Activated CD4-positive, alpha-beta T cell treated with anti-CD3 and anti-CD28 coated beads, Interleukin-2, amount 10 ng/mL, durations not matched to agents 24 days and 14 days (primary cell): Measurements from ENCODE around the gene WNT3A. TPM values are rescaled to one million over a fixed set of nuclear protein-coding genes. Genes with fewer than 3 reads are reported as not detected.
"Not testable (repeated sequence)": the region's sequence is repeated elsewhere in the genome, so short reads cannot be mapped to it uniquely, and the experiment has no call there.

Experiments used
- DNase-seq: peaks from one replicate; pipeline ENCODE4 v3.0.0; 2022
- H3K27ac Mint-ChIP-seq: one replicate; pipeline ENCODE4 v1.8.0; 2022; ENCODE audit warnings: mild to moderate bottlenecking, mixed read lengths
- H3K27me3 Mint-ChIP-seq: one replicate; pipeline ENCODE4 v1.8.0; 2022; ENCODE audit warnings: mixed read lengths
- H3K36me3 Mint-ChIP-seq: one replicate; pipeline ENCODE4 v1.8.0; 2022; ENCODE audit warnings: low read depth, mild to moderate bottlenecking, mixed read lengths
- H3K4me1 Mint-ChIP-seq: one replicate; pipeline ENCODE4 v1.8.0; 2021; ENCODE audit warnings: mixed read lengths
- H3K4me3 Mint-ChIP-seq: one replicate; pipeline ENCODE4 v1.8.0; 2022; ENCODE audit warnings: mild to moderate bottlenecking, moderate library complexity, mixed read lengths
- H3K9me3 Mint-ChIP-seq: one replicate; pipeline ENCODE4 v1.8.0; 2021; ENCODE audit warnings: mixed read lengths
- intact Hi-C: fragments of 100-400 bp; cut with micrococcal nuclease; formaldehyde crosslinking; loops from one replicate; pipeline ENCODE4 v1.15.1; 2023
- total RNA-seq: library from RNA; stranded (reverse); gene quantifications from 2 replicates; pipeline ENCODE4 v1.2.3, GENCODE V29; 2022

Gene WNT3A, protein sequence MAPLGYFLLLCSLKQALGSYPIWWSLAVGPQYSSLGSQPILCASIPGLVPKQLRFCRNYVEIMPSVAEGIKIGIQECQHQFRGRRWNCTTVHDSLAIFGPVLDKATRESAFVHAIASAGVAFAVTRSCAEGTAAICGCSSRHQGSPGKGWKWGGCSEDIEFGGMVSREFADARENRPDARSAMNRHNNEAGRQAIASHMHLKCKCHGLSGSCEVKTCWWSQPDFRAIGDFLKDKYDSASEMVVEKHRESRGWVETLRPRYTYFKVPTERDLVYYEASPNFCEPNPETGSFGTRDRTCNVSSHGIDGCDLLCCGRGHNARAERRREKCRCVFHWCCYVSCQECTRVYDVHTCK
- not detected in 2 replicates for total RNA-seq

DNA sequence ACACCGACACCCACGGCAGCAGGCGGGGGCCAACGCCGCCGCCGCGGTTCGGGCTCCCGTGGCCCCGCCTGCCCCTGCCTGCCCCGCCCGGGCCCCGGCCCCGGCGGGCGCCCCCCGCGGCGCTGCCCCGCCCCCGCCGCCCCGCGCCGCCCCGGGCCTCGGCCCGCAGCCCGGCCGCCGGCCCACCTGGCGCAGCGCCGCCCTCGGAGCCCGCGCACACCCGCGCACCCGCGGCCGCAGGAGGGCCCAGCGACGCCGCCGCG is at the start of gene WNT3A:
WNT3A (plus strand) TSS at position 213 of the 263 bp plus-strand sequence. CDS start 131 bp downstream, outside the sequence.
- Mint-ChIP-seq H3K27me3 (peaks cover 58% of the 10 kb centered on the region), H3K27ac (no peak within 1 kb of the TSS), H3K9me3 (no peaks in the 10 kb centered on the region), H3K4me3 (no peak within 1 kb of the TSS), H3K4me1 (peaks cover 8% of the 10 kb centered on the region), H3K36me3 (no peaks in the 10 kb centered on the region)
- DNase-seq = no peak
- intact Hi-C loops = loop anchor here (5.0 kb wide), 1 partner anchor 1426 kb away; the partner anchor contains the start of gene ACTA1

DNA sequence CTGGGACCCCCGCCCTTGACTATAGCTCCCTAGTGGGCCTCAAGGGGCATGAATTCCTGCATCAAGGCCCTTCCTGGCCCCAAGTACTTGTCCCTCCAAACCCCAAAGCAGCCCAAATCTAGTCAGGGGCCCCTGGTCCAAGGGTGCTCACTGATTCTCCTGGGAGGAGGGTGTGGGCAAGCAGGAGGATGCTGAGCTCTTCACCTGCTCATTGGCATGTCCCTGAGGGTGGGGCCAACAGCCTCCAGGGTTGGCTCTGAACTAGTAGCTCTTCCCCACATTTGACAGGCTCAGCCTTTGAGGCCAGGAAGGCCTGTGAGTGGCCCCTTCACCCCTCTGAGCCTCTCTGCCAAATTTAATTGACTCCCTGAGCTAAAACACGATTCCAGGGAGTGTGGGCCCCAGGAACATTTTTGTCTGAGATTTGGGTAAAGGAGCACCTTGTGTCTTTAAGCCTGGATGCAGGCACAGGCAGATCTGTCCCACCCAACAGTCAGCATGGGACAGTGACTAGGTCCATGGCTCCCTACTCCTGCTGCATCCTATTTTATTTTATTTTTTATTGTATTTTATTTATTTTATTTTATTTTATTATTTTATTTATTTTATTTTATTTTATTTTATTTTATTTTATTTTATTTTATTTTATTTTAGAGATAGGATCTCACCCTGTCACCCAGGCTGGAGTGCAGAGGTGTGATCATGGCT is 48.0 kb upstream of the WNT3A start:
- no peak overlapping the region for H3K4me3 Mint-ChIP-seq
- no peaks in the 10 kb centered on the region for H3K9me3 Mint-ChIP-seq
- no peak overlapping the region for H3K27ac Mint-ChIP-seq
- peaks cover 41% of the 10 kb centered on the region for H3K27me3 Mint-ChIP-seq
- H3K36me3 Mint-ChIP-seq = no peaks in the 10 kb centered on the region
- intact Hi-C loops = no loop called here
- DNase-seq = peak; percentile 40
- H3K4me1 Mint-ChIP-seq = peaks cover 3% of the 10 kb centered on the region

DNA sequence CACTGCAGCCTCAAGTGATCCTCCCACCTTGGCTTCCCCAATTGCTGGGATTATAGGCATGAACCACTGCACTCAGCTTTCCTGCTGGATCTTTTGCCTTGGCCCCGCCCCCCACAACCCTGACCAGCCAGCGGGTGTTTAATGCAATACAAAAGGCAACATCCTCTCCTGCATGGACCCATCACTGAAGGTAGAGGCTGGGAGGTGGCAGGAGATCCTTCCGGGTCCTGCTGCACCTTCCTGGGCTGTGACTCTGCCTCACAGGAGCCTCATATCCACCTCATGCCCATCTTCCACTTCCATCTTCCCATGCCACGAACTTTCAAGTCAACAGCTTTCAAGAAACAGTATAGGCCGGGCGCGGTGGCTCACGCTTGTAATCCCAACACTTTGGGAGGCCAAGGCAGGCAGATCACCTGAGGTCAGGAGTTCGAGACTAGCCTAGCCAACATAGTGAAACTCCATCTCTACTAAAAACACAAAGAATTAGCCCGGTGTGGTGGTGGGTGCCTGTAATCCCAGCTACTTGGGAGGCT is 47.4 kb upstream of the WNT3A start:
- DNase-seq = peak; percentile 36
- intact Hi-C loops = no loop called here
- no peaks in the 10 kb centered on the region for H3K36me3 Mint-ChIP-seq
- H3K9me3 Mint-ChIP-seq = no peaks in the 10 kb centered on the region
- no peak overlapping the region for H3K27ac Mint-ChIP-seq
- H3K4me3 Mint-ChIP-seq = no peak overlapping the region
- peaks cover 39% of the 10 kb centered on the region for H3K27me3 Mint-ChIP-seq
- H3K4me1 Mint-ChIP-seq = peaks cover 3% of the 10 kb centered on the region

DNA sequence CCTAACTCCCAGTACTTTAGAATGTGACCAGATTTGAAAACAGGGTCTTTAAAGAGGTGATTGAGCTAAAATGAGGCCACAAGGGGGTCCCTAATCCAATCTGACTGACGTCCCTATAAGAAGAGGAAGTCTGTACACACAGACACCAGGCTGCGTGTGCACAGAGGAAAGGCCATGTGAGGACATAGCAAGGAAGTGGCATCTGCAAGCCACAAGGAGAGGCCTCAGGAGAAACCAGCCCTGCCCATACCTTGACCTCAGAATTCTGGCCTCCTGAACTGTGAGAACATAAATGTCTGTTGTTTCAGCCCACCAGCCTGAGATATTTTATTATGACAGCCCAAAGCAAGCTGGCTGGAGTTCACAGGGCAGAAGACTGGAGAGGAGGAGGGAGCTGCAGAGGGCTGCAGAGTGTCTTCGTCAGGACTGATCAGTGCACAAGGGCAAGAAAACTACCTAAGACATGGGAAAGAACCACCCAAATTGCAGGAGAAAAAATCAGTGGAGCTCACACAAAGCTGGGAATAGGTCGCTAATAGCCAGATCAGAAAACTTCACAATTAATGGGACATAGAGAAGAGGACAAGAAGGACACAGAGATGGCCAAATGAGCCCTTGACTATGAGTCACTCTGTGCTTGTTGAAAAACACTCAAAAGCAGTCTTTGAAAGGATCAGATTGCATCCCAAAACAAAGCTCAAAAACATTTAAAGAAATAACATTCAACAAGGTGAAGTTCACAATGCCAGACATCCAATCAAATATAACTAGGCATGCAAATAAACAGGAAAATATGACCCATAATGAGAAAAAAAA is 44.9 kb upstream of the WNT3A start:
- peak; percentile 51 for DNase-seq
- intact Hi-C loops = no loop called here
- Mint-ChIP-seq H3K27me3 (peaks cover 22% of the 10 kb centered on the region), H3K36me3 (no peaks in the 10 kb centered on the region), H3K27ac (no peak overlapping the region), H3K4me3 (no peak overlapping the region), H3K4me1 (peaks cover 3% of the 10 kb centered on the region), H3K9me3 (no peaks in the 10 kb centered on the region)

DNA sequence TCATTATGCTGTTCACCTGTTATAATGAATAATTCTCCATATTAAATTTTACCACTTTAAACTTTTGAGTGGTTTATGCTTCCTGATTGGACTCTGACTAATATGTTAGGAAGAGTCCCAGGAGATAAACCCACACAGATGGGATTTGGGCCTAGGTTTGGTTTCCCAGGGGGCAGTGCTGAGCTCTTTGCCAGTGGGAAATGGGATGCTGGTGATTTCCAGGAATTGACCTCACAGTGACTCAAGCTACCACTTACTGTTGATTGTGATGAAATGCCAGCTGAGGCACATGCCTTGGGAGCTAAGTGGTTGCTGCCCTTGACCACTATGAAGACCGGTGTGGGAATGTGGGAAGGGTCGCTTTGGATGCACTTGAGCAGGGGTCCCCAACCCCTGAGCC is 40.1 kb upstream of the WNT3A start:
- H3K27ac Mint-ChIP-seq, H3K27me3 Mint-ChIP-seq, DNase-seq, intact Hi-C loops, H3K4me1 Mint-ChIP-seq, H3K9me3 Mint-ChIP-seq, H3K4me3 Mint-ChIP-seq, H3K36me3 Mint-ChIP-seq: not testable (repeated sequence)

DNA sequence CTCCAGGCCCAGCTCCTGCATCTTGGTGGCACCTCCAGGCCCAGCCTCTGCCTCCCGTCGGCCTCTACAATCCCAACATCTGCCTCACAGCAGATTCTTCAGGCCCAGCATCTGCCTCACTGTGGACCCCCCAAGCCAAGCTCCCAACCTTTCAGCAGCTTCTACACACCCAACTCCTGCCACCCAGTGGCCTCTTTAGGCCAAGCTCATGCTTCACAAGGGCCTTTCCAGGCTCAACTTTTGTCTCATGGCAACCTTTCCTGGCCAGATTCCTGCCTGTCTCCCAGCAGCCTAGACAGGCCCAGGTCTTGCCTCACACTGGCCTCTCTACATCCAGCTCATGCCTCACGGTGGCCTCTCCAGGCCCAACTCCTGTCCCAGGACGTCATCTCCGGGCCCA is 39.0 kb upstream of the WNT3A start:
- H3K27me3 Mint-ChIP-seq, H3K4me3 Mint-ChIP-seq, DNase-seq, intact Hi-C loops, H3K36me3 Mint-ChIP-seq, H3K27ac Mint-ChIP-seq, H3K9me3 Mint-ChIP-seq, H3K4me1 Mint-ChIP-seq: not testable (repeated sequence)

DNA sequence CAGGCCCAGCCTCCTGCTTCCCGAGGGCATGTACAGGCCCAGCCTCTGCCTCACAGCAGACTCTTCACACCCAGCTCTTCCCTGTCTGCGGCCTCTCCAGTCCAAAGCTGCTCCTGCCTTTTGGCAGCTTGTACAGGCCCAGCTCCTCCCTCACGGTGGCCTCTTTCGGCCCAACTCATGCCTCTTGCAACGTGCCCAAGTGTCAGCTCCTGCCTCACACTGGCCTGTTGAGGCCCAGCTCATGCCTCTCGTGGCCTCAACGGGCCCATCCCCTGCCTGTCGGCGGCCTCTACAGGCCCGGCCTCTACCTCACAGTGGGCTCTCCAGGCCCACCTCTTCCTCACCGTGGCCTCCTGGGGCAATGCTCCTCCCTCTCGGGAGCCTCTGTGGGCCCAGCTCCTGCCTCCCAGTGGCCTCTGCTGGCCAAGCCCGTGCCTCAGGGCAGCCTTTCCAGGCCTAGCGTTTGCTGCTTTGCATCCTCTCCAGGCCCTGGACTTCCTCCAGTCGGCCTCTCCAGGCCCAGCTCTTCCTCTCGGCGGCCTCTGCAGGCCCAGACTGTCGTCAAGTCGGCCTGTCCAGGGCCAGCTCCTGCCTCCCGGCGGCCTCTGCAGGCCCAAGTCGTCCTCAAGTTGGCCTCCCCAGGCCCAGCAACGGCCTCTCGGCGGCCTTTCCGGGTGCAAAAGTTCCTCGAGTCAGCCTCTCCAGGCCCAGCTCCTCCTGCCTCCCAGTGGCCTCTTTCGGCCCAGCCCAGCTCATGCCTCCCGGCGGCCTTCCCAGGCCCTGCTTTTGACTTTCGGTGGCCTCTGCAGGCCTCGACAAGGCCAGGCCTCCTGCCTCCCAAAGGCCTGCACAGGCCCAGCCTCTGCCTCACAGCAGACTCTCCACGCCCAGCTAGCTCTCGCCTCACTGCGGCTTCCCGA is 36.5 kb upstream of the WNT3A start:
- H3K36me3 Mint-ChIP-seq, DNase-seq, H3K4me3 Mint-ChIP-seq, H3K4me1 Mint-ChIP-seq, intact Hi-C loops, H3K9me3 Mint-ChIP-seq, H3K27me3 Mint-ChIP-seq, H3K27ac Mint-ChIP-seq: not testable (repeated sequence)

DNA sequence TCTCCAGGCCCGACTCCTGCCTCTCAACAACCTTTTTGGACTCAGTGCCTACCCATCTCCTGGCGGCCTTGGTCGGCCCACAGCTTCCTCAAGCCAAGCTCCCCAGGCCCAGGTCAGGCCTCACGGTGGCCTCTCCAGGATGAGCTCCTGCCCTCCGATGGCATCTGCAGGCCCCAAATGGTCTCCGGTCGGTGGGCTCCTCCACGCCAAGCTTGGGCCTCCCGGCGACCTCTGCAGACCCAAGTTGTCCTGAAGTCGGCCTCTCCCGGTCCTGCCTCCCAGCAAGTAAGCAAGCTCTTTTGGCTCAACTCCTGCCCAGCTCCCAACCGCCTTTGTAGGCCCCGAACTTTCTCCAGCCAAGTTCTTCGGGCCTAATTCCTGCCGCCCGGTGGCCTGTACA is 35.6 kb upstream of the WNT3A start:
- intact Hi-C loops, H3K27ac Mint-ChIP-seq, H3K27me3 Mint-ChIP-seq, H3K4me1 Mint-ChIP-seq, H3K36me3 Mint-ChIP-seq, H3K4me3 Mint-ChIP-seq, H3K9me3 Mint-ChIP-seq, DNase-seq: not testable (repeated sequence)

DNA sequence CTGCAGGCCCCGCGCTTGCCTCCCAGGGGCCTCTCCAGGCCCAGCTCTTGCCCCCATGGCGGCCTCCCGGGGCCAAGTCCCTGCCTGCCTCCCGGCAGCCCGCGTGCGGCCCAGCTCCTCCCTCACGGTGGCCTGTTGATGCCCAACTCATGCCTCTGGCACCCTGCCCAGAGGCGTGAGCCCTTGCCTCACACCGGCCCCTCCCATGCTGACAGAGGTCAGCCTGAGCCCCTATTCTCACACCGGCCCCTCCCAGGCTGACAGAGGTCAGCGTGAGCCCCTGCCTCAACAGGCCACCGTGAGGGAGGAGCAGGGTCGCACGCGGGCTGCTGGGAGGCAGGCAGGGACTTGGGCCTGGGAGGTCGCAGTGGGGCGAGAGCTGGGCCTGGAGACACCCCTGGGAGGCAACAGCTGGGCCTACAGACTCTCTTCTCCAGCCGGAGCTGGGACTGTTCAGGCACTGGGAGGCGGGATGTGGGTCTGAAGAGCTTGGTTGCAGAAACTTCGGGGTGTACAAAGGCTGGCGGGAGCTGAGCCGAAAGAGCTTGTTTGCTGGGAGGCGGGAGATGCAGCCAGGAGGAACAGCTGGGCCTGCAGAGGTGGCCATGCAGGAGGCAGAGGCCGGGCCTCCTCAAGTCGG is 35.0 kb upstream of the WNT3A start:
- intact Hi-C loops, H3K9me3 Mint-ChIP-seq, DNase-seq, H3K27ac Mint-ChIP-seq, H3K4me3 Mint-ChIP-seq, H3K4me1 Mint-ChIP-seq, H3K27me3 Mint-ChIP-seq, H3K36me3 Mint-ChIP-seq: not testable (repeated sequence)

DNA sequence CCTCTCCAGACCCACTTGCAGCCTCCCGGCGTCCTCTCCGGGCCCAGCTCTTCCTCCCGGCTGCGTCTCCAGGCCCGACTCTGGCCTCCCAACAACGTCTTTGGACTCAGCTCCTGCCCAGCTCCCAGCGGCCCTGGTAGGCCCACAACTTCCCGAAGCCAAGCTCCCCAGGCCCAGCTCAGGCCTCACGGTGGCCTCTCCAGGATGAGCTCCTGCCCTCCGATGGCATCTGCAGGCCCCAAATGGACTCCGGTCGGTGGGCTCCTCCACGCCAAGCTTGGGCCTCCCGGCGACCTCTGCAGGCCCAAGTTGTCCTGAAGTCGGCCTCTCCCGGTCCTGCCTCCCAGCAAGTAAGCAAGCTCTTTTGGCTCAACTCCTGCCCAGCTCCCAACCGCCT is 34.5 kb upstream of the WNT3A start:
- intact Hi-C loops, H3K4me1 Mint-ChIP-seq, H3K4me3 Mint-ChIP-seq: not testable (repeated sequence)

DNA sequence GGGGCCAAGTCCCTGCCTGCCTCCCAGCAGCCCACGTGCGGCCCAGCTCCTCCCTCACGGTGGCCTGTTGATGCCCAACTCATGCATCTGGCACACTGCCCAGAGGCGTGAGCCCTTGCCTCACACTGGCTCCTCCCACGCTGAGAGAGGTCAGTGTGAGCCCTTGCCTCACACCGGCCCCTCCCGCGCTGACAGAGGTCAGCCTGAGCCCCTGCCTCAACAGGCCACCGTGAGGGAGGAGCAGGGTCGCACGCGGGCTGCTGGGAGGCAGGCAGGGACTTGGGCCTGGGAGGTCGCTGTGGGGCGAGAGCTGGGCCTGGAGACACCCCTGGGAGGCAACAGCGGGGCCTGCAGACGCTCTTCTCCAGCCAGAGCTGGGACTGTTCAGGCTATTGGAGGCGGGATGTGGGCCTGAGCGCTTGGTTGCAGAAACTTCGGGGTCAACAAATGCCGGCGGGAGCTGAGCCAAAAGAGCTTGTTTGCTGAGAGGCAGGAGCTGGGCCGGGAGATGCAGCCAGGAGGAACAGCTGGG is 33.9 kb upstream of the WNT3A start:
- H3K27me3 Mint-ChIP-seq, DNase-seq, H3K4me1 Mint-ChIP-seq, H3K4me3 Mint-ChIP-seq, H3K9me3 Mint-ChIP-seq, H3K27ac Mint-ChIP-seq, intact Hi-C loops, H3K36me3 Mint-ChIP-seq: not testable (repeated sequence)

More for the DNA sequence above, 34.5 kb upstream of the WNT3A start:
- DNase-seq, H3K9me3 Mint-ChIP-seq, H3K36me3 Mint-ChIP-seq, H3K27ac Mint-ChIP-seq, H3K27me3 Mint-ChIP-seq: not testable (repeated sequence)

DNA sequence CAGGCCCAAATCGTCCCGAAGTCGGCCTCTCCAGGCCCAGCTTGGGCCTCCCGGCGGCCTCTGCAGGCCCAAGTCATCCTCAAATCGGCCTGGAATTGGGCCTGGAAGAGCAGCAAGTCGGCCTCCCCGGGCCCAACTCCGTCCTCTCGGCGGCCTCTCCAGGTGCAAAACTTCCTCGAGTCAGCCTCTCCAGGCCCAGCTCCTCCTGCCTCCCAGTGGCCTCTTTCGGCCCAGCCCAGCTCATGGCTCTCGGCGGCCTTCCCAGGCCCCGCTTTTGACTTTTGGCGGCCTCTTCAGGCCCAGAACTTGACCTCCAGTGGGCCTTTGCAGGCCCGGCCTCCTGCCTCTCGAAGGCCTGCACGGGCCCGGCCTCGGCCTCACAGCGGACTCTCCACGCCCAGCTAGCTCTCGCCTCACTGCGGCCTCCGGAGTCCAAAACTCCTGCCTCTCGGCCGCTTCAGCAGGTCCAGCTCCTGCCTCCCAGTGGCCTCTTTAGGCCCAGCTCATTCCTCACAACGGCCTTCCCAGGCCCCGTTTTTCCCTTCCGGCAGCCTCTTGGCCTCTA is 33.0 kb upstream of the WNT3A start:
- H3K36me3 Mint-ChIP-seq, DNase-seq, H3K4me1 Mint-ChIP-seq, H3K27me3 Mint-ChIP-seq, H3K4me3 Mint-ChIP-seq, intact Hi-C loops, H3K27ac Mint-ChIP-seq, H3K9me3 Mint-ChIP-seq: not testable (repeated sequence)
